Measurements from ENCODE around the gene LINC00632.

GRCh38 chrX:140776320-140776719 lies 66.8 kb downstream of the LINC00632 start:
- no peak for TF ChIP-seq CTCF (conservative IDR thresholded peaks at IDR 0.05; ENCODE audit: low read depth, low read length)
- TF ChIP-seq EZH2 (IDR thresholded peaks at IDR 0.05; ENCODE audit: low read length, unreplicated experiment), result no peak
